GM20431 (cell line): ENCODE data around the gene LENG8.
"Not testable (repeated sequence)": the region's sequence is repeated elsewhere in the genome, so short reads cannot be mapped to it uniquely, and the experiment has no call there.

Experiments
- in situ Hi-C: fragments of 300-500 bp; cut with MseI, MboI; formaldehyde crosslinking; loops from one replicate; pipeline ENCODE4 v1.15.0; 2020; ENCODE audit warnings: low sequenced_read_pairs; ENCODE audit not compliant: unreplicated experiment

Gene LENG8

DNA sequence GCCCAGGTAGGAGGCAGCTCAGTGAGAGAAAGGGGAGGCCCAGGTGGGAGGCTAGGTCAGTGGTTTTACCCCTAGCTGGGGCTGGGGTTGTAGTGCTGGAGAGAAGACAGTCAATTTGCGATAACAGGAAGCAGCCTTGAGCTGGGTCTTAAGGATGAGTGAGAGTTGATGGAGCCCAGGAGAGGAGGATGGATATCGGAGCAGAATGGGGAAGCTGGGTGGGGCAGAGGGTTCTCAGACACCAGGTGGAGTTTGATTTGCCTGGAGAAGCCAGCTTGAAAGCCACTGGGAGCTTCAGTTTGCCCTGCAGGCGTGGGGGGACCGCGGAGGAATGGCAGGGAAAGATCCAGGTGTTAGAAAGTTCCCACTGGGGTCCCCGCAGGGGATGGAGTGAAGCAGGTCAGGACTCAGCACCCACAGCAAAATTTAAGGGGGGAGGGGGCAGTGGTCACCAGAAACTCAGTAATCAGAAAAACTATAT lies 24.9 kb downstream of the LENG8 start:
- in situ Hi-C loops: loop anchor here (10.0 kb wide), 1 partner anchor 201 kb away; no protein-coding TSS in a partner anchor

DNA sequence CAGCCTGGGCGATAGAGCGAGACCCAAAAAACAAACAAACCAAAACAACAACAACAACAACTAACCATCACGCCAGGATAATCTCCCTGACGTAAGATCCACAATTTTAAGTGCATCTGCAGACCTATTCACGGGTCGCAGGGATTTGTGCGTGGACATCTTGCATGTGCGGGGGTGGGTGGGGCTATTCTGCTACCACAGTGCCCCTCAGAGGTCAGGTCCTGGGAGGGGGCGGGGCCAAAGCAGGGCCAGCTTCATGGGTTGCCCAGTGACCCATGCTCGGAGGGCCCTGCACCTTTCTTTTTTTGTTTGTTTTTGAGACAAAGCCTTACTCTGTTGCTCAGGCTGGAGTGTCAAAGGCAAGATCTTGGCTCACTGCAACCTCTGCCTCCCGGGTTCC lies 26.7 kb downstream of the LENG8 start:
- in situ Hi-C loops: loop anchor here (10.0 kb wide), 1 partner anchor 199 kb away; no protein-coding TSS in a partner anchor

DNA sequence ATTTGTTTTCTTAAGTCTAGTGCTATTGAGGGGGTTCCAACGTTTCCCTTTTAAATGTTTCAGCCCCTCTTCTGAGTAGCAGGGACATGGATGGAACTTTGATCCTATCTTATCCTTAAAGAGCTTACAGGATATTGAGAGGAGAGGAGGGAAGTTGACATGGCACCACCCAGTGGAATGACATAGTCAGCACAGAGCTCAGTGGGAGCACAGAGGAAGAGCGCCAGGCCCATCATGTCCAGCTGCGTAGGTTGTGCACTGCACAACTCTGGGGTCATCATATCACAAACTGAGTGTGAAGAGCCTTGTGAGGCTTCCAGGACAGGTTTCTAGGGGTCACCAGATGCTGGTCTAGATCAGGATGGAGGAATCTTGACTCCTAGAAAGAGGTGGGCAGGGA lies 28.7 kb downstream of the LENG8 start:
- in situ Hi-C loops: loop anchor here (10.0 kb wide), 1 partner anchor 197 kb away; no protein-coding TSS in a partner anchor

GRCh38 chr19:54478677-54479266 lies 29.8 kb downstream of the LENG8 start:
- in situ Hi-C loops: loop anchor here (10.0 kb wide), 1 partner anchor 196 kb away; no protein-coding TSS in a partner anchor

DNA sequence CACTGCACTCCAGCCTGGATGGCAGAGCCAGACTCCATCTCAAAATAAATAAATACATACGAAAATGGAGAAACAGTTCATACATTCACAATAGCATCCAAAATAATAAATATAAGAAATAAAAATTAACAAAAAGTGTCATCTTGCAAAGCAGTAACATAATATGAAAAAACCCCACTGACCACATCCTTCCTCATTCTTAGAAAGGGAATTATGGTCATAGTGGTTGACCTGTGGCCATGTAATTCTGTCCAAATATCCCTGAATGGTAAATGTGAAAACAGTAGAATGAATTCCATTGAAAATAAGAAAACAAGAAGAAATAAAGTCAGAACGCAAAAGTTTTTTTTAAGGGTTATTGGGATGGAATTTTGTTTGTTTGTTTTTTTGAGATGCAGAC lies 31.1 kb downstream of the LENG8 start:
- in situ Hi-C loops: no loop called here

DNA sequence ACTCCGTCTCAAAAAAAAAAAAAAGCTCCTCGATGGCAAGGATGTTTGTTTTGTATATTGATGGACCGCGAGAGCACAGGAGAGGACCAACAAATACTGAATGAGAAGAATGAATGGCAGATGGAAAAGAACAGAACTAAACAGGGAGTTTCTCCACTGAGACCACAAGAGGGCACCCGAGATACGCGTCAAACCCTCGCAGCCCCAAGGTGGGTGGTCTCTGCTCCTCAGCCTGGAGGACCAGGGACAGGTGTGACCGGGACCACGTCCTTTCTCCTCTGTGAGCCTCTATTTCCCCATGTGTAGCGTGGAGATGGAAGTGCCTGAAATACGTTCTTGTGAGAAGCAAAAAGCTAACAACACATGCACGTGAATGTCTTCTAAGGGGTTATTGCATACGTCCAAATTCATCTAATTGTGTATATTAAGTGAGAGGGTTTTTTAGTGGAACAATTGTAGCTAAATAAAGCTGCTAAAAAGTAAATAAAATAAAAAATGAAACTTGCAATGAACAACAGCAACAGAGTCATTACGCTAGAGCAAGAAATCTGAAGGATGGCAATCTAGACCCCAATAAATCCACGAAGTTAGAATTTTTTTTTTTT lies 32.4 kb downstream of the LENG8 start:
- in situ Hi-C loops: no loop called here

DNA sequence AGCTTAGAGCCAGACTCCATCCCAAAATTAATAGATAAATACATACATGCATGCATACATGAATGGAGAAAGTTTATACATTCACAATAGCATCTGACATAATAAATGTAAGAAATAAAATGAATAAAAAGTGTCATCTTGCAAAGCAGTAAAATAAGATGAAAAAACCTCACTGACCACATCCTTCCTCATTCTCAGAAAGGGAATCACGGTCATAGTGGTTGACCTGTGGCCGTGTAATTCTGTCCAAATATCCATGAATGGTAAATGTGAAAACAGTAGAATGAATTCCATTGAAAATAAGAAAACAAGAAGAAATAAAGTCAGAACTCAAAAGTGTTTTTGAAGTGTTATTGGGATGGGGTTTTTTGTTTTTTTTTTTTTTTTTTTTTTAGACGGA lies 33.9 kb downstream of the LENG8 start:
- in situ Hi-C loops: no loop called here

GRCh38 chr19:54484451-54484850 lies 35.5 kb downstream of the LENG8 start:
- in situ Hi-C loops: no loop called here

- in situ Hi-C loops: no loop called here
Measured at GRCh38 chr19:54485851-54486250, 36.9 kb downstream of the LENG8 start.

DNA sequence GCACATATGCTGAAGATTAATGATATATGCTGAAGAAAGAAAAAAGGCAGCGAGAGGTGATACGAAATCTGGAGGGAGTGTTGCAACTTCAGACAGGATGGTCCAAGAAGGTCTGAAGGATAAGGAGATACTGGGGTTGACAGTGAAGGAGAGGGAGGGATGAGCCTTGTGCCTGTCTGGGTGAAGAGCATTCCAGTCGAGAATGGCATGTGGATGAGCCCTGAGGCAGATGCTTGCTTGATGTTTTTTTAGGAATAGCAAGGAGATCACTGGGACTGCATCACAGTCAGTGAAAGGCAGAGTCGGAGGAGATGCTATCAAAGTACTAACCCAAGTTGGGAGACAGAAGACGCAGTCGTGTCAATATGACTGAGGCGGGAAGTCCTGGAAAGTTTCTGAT lies 40.3 kb downstream of the LENG8 start:
- in situ Hi-C loops: no loop called here

DNA sequence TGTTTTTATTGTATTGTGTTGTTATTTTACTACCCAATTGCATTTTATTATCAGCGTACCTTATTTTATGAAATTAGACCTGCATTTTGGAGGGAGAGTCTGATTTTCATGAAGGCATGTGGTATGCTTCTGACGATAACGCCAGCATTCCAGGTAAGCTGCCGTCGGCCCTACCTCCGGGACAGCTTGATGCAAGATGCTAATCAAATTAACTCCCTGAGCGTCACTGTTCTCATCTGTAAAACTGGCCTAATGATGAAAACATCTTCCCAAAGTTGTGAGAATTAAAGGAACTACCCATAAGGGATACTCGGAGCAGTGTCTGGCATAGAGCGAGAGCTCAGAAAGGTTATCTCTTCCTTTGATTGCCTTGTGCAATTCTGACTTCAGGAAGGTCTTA lies 40.8 kb downstream of the LENG8 start:
- in situ Hi-C loops: no loop called here

- in situ Hi-C loops: no loop called here
Measured at GRCh38 chr19:54492568-54492967, 43.6 kb downstream of the LENG8 start.

DNA sequence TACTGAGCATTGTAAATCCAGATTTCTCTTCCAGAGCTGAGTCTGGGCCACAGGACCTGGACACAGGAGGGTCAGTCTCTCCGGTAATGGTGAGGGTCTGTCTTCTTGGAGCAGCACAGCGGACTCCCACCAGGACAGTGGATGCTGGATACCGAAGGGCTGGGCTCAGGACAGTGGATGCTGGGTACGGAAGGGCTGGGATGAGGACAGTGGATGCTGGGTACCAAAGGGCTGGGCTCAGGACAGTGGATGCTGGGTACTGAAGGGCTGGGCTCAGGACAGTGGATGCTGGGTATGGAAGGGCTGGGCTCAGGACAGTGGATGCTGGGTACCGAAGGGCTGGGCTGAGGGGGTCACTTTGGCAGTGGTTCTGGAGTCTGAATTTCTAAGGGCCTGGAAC lies 44.1 kb downstream of the LENG8 start:
- in situ Hi-C loops: not testable (repeated sequence)

GRCh38 chr19:54493967-54494585 lies 45.1 kb downstream of the LENG8 start:
- in situ Hi-C loops: no loop called here

GRCh38 chr19:54495284-54495683 lies 46.3 kb downstream of the LENG8 start:
- in situ Hi-C loops: not testable (repeated sequence)

DNA sequence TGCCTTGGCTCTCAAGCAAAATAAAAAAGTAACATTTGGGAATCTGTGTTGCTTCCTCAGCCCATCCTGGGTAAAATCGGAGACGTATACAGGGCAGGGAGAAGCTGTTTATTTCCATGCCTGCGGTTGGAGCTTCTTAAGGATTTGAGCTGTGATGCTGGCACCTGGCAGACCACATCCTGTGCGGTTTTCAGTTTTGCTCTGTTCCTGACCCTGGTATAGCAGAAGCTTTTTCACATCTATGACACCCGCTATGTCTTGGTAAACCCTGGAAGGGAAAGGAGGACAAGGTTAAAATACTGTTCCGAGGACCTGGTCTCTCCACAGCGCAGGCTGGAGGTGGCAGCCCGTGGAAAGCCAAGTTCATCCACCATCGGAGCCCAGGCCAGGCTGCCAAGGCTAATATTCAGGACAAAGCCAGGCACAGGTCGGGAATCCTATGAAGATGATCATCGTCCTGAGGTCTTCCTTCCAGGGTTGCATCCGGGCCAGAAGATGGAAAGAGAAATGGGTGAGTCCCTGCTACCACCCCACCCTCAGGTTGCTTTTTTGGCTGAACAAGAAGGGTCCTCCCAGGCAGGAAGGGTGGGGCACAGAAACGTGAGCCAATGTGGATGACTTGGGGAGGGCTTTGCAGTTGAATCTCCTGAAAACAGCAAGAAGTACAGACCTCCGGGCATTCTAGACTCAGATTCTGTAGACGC lies 48.9 kb downstream of the LENG8 start:
- in situ Hi-C loops: not testable (repeated sequence)

- in situ Hi-C loops: not testable (repeated sequence)
Measured at GRCh38 chr19:54498451-54498772, 49.4 kb downstream of the LENG8 start.

DNA sequence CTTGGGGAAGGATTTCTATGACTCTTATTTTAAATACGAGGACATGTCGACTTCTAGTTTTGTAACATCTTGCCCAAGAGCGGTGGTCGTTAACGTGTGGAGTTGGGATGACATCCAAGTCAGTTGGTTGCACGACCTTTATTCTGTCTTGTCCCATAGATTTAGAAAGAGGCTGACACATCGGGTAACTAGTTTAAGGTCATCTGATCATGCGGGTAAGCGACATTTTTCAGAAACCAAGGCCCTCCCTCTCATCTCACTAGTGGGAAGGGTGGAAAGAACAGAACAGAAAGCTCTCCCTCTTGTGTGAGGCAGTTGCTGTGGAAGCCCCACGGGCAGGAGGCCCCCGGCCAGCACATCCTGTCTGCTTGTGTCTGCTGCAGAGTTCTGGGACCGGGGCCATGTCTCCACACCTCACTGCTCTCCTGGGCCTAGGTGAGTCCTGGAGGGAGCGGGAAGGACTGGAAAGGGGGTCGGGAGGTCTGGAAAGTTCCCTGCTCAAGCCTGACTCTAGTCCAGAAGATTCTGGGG lies 53.6 kb downstream of the LENG8 start, which contains the start of gene LAIR2:
Gene LAIR2, plus strand, starts transcription at position 314 of the 531 bp plus-strand sequence. Its CDS starts 88 bp downstream, at position 402.
- in situ Hi-C loops: no loop called here

- in situ Hi-C loops: not testable (repeated sequence)
Measured at GRCh38 chr19:54505542-54505941, 56.5 kb downstream of the LENG8 start.

GRCh38 chr19:54506079-54506478 lies 57.1 kb downstream of the LENG8 start:
- in situ Hi-C loops: no loop called here
